M059J (cell line): Measurements from ENCODE around the gene PITPNB. TPM values are rescaled to one million over a fixed set of nuclear protein-coding genes. Genes with fewer than 3 reads are reported as not detected.
A peak's percentile ranks its signal among the peaks of the same experiment; 100 is the strongest.

Source experiments
- DNase-seq: peaks from one replicate; pipeline ENCODE4 v3.0.0-alpha.2; 2012; ENCODE audit warnings: low read depth
- total RNA-seq: library from RNA; depleted of rRNA; stranded (reverse); fragments of >200 nt; shearing (Covaris generic); gene quantifications from 2 replicates; pipeline ENCODE4 v1.2.3, GENCODE V29; 2014; rRNA removed

The PITPNB gene
- 11.8 and 18.9 TPM in 2 replicates for total RNA-seq

DNA sequence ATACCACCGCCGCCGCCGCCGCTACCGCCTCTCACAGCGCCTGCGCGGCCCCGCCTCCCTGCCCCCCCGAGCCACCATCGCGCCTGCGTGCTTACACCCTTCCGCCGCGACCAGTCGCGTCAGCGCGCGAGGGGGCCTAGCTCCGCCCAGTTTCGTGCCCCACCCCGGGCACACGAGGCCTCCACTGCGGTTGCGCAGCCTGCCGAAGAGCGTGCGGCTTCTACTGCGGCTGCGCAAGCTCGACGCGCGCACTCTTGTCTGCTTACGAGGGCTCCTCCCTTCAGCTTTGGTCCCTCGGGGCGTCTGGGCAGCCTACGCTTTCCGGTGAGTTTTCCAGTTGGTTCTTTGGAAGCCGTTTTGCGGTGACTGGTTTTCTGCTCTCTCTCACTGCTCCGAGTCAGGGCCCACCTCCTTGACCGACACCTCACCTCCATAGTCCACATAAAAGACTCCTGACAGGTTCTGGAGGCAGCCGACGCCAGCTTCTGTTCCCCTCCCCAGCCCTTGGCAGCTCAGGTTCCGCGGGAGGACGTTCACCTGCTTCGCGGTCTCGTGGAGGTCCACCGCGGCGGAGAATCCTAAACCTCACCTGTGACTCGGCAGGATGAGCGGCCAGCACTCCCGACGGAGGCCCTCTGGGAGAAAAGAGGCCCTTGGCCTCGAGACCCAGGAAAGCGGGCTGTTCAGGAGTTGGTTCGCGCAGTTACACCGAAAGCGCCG lies at the start of gene PITPNB:
TSS of gene PITPNB (minus strand) at position 35 of the 720 bp plus-strand sequence. CDS start 65 bp downstream, outside the sequence.
- peak; percentile 94 for DNase-seq

GRCh38 chr22:27966168-27967064 lies 47.4 kb upstream of the PITPNB start:
- DNase-seq = no peak

DNA sequence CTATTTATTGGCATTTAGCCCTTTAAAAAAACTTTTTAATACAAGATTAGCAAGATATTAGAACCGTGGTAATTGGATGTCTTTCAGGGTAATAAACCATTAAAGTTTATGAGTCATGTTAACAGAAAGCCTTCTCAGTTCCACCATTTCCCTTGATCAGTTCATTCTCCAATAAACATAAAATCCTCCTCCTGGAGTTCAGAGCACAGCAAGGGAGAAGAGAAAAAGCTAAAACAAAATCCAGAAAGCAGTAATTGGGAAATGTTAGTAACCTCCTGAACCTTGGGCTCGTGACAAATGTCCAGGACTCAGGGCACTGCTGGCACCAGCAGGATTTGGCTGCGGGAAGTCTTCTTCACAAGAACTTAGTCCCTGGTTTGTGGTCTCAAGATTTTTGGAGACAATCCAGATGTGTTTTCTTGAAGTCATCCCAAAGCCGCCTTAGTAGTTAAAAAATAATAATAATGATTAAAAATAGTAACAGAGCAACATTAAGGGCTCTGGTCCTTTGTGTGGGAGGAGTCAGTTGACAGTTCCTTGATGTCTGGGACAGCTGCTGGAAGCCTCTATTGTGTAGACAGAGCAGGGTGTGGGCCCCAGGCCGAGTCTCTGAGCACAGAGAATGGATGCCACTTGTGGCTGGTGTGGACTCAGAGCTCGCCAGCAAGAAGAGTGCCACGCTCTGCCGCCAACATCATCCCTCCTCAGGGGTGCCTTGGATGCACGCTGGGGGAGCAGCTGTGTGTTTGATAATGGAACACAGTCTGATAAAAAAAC lies 43.4 kb upstream of the PITPNB start:
- peak; percentile 25 for DNase-seq

- DNase-seq = no peak
Observed at GRCh38 chr22:27961680-27962079, 42.6 kb upstream of the PITPNB start.

DNA sequence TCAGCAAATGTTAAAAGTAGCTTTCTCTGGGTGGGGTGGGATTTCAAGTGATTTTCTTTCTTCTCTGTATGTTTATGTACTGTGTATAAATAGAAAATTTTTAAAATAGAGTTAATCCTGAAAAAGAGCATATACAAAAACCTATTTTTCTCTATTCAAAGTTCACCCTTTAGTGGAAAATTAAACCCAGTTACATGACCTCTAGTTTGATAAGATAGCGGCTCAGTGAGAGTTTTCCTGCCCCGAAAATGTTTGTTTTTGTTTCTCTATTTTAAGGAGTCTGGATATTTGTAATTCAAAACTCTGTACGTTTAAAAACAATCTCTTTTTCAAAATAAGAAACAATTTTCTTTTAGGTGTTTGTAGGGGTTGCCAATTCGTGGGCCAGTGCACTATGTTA lies 42.1 kb upstream of the PITPNB start:
- DNase-seq = no peak

DNA sequence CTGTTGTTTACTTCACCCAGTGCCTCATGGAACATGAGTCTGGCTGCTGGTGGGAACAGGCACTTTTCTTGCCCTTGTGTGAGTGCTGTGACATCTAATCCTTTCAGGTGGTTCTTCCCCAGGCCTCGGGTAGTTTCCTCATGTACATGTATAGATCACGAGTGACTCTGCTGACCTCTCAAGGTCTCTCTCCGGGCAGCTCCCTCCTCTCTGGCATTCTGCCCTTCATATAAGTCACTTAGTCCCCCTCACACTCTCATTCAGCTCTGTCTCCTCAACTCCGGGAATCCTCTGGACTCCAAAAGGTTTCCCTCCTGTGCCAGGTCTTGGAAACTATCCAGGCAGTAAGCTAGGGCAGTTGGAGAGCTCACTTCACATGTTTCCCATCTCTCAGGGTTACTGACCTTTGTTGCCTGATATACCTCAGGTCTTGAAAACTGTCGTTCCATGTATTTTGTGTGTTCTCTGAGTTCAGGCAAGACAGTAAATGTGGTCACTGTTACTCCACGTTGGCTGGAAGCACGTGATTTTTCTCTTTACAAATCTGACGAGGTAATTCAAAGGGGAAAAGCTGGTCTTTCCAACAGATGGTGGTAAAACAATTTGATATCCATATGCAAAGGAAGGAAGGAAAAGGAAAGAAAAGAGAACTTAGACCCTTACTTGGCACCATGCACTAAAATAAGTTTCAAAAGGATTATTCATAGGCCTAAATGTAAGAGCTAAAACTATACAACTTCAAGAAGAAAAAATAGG lies 40.5 kb upstream of the PITPNB start:
- no peak for DNase-seq

DNA sequence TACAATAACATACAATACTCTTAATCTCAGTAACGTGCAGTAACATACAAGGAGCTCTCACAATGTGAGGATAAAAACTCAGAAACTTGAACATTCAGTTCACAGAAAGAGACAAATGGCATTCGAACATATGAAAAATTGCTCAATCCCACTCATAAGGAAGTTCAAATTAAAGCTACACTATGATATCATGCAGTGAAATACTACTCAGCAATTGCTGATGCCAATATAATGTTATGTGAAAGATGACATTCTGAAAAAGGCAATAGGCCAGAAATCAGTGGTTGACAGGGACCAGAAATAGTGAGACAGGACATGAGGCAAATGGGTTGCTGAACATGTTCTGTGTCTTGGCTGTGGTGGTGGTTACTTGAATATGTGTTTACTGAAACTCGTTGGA lies 33.7 kb upstream of the PITPNB start:
- DNase-seq = no peak

- DNase-seq = peak; percentile 63
Observed at GRCh38 chr22:27952091-27952490, 33.0 kb upstream of the PITPNB start.

DNA sequence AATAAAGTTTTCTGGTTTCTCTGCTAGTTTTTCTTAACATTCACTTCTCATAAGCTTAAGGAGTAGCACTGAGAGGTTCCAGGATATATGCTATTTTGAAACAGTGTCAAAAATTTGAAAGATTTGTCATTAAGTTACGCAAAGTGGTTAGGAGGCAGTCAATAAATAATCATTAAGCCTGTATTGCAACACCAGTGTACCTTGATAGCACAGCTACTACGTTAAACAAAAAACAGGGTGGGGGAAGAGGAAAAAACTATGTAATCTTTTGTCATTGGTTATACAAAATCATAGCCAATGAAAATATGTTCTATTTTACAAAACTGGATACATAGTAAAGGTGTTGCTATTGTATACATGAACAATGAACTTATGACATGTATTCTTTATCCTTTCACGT lies 30.4 kb upstream of the PITPNB start:
- DNase-seq = no peak

- no peak for DNase-seq
Observed at GRCh38 chr22:27948569-27948968, 29.5 kb upstream of the PITPNB start.

- DNase-seq = no peak
Observed at GRCh38 chr22:27947448-27947847, 28.4 kb upstream of the PITPNB start.

GRCh38 chr22:27941143-27941542 lies 22.1 kb upstream of the PITPNB start:
- no peak for DNase-seq

GRCh38 chr22:27937453-27937852 lies 18.4 kb upstream of the PITPNB start:
- DNase-seq = no peak

DNA sequence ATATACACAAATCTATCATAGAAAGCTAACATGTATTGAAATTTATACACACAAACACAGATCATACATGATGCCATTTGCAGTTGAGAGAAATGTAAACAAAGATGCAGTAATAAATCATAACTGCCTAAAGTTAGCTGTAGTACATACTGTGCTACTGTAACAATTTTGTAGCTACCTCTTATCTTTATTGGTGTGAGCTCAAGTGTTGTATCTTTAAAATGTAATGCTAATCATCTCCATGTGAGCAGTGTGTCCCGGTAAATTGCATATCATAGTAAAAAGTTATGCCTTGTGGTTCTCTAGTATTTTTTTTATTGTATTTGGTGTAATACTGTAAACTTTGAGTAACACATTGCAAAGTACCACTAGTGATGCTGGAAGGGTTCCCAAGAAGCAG lies 16.8 kb upstream of the PITPNB start:
- no peak for DNase-seq

DNA sequence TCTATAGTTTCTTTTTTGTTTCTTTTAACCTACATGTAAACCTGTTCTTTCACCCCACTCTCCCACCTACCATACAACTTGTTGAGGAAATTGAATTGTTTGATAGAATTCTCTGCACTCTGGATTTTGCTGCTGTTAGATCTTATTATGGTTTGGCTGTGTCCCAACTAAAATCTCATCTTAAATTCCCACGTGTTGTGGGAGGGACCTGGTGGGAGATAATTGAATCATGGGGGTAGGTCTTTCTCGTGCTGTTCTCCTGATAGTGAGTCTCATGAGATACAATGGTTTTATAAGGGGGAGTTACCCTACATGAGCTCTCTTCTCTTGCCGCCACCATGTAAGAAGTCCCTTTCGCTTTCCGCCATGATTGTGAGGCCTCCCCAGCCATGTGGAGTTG lies 15.0 kb upstream of the PITPNB start:
- DNase-seq = no peak

- DNase-seq = no peak
Observed at GRCh38 chr22:27933186-27933983, 14.3 kb upstream of the PITPNB start.

- no peak for DNase-seq
Observed at GRCh38 chr22:27930331-27931060, 11.4 kb upstream of the PITPNB start.

GRCh38 chr22:27927608-27928007 lies 8.6 kb upstream of the PITPNB start:
- DNase-seq = no peak

GRCh38 chr22:27925331-27925730 lies 6.3 kb upstream of the PITPNB start:
- DNase-seq = no peak
